HG03521 (cell line): ENCODE data around the gene CSHL1.
"Not testable (repeated sequence)": the region's sequence is repeated elsewhere in the genome, so short reads cannot be mapped to it uniquely, and the experiment has no call there.

Experiments
- ATAC-seq: cut with Tn5 transposase; IDR thresholded peaks from one replicate; pipeline ENCODE4 v1.9.1; 2021; ENCODE audit warnings: mild to moderate bottlenecking, moderate library complexity; ENCODE audit not compliant: unreplicated experiment

CSHL1 gene

DNA sequence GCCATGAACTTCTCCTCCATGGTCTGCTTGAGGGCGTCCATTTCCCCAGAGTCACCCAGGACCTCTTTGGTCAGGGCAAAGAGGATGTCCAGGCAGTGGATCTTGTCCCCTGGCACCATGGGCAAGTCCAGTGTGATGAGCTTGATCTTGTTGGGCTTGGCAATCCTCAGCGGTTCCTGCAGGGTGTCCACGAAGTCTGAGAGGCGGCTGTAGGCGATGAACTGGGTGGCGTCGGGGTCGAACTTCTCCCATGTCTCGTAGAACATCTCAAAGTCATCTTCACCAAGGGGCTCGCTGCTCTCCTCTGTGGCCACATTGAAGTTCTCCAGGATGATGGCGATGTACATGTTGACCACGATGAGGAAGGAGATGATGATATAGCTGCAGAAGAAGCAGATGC, 30.1 kb upstream of the CSHL1 start:
- no peak for ATAC-seq

GRCh38 chr17:63940584-63940983, 29.5 kb upstream of the CSHL1 start:
- no peak for ATAC-seq

- ATAC-seq: no peak
Observed at GRCh38 chr17:63939884-63940283, 28.8 kb upstream of the CSHL1 start.

GRCh38 chr17:63939401-63939800, 28.3 kb upstream of the CSHL1 start:
- no peak for ATAC-seq

- no peak for ATAC-seq
Observed at GRCh38 chr17:63937920-63938319, 26.9 kb upstream of the CSHL1 start.

DNA sequence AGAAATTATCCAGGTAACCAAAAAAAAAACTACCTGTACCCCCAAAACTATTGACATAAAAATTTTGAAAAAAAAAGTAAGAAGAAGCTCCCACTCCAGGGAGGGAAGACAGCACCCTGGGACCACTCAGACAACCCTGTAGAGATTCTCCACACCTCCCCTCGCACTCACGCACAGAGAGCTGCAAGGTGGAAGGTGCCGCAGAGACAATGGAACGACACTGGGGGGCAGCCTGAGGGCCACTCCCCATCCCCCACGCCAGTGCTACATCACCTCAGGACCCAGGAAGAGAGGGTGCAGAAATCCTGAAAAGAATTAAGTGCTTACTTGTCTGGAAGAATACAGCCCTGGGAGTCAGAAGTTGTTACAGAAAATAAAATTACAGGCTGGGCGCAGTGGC, 26.3 kb upstream of the CSHL1 start:
- no peak for ATAC-seq

- ATAC-seq: no peak
Observed at GRCh38 chr17:63934183-63935112, 23.4 kb upstream of the CSHL1 start.

DNA sequence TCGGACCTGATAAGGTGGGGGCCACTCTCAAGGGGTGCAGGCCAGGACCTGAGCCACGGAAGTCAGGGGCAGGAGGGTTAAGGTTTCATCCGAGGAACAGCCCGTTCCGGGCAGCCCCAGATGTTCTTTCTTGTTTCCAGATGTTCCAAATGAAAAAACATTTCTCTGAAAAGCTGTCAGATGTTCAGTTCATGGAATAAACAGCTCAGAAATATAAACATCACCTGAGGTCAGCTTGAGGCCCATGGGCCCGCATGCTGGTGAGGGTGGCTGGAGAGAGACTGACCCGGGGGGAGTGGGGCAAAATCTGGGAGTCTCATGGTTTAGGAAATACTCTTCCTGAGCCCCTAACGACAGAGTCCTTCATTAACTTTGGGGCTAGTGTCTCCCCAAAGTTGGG, 22.5 kb upstream of the CSHL1 start:
- no peak for ATAC-seq

DNA sequence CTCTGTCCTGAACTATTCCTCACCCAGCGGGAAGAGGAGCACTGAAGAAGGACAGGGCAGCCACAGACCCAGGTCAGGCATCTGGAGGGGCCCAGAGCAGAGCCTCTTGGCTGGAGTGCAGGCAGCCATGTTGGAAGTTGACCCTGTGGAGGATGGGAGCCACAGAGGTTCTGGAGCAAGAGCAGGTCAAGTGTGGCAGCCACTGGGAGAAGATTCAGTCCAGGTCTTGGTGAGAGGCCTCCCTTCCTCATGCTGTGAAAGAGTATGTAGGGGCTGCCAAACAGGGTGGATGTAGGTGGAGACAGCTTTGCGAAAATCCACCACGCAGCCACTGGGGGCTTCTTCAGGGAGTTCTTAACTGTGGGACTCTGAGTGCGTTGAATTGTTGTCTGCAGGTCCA, 21.7 kb upstream of the CSHL1 start:
- ATAC-seq: peak; percentile 6

- ATAC-seq: peak; percentile 71
Observed at GRCh38 chr17:63931981-63932561, 21.0 kb upstream of the CSHL1 start, which contains the start of gene CD79B. CD79B (minus strand) TSS chr17:63932331; CDS start chr17:63932261, 70 bp downstream.

- no peak for ATAC-seq
Observed at GRCh38 chr17:63930951-63931575, 20.0 kb upstream of the CSHL1 start.

- no peak for ATAC-seq
Observed at GRCh38 chr17:63929860-63930766, 19.1 kb upstream of the CSHL1 start.

- ATAC-seq: no peak
Observed at GRCh38 chr17:63928966-63929695, 18.1 kb upstream of the CSHL1 start.

DNA sequence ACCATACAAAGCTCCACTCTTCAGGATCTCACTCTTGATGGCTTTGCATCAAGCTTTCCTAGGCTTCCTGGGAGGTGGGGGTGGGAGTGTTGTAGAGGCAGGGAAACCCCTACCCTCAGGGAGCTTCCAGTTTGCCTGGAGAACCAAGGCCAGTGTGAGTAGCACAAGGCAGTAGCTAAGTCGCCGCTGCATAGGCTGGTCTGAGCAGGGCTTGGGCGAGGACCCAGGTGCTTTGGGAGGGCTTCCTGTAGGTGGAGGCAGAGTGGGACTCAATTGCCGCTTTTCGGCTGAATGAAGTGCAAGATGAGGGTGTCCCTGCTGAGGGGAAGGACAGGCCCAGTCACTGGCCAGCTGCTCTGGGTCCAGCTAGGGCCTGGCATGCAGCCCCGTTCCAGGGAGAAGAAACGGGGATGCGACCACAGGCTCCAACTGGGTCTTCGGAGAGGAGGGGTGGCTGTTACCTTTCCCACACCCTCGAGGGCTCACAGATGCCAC, 17.2 kb upstream of the CSHL1 start:
- no peak for ATAC-seq

DNA sequence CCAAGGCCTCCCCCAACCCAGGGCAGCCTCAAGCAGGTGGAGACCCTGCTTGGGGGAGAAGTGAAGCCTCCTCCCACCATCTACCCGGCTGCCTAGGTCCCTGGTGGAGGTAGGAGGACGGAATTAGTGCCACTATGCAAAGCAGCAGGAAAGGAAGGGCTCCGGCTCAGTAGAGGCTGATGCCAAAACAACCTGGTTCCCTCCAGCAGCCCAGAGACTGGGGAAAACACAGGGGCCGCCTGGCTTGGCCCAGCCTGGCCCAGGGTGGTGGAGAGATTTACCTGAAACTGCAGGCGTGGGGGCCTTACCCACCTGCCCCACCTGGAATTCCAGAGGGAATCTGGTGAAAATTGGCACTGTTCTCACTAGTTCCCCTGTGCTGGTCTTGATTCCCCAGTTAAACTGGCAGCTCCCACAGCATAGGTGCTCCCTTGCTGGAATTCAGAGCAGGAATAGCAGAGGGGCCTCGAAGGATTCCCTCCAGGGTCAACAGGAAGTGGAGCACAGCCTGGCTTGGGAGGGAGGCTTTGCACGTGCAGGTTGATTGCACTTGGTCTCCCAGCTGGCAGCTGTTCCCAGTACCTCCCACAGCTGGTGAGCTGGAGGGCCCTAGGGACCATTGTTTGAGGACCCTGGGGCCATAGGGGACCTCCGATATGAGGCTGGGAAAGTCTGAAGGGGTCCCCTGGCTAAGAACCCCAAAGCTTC, 16.6 kb upstream of the CSHL1 start:
- no peak for ATAC-seq

GRCh38 chr17:63926164-63926563, 15.1 kb upstream of the CSHL1 start:
- ATAC-seq: no peak

DNA sequence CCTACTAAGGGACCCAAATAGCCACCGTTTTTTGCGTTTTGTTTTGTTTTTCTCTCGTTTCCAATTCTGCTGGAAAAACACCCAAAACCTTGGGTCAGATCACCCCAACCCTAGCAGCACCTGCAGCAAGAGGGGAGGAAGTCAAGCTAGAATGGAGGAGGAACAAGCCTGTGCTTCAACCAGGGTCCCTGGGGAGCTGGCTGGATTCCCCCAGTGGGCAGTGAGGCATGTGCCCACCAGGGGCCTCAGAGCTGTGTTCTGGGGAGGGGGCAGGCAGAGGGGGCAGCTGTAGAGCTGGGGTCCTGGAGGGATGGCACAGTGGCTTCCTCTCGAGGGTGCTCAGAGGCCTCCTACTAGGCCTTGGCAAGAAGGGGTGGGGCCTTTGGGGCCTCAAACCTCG, 14.6 kb upstream of the CSHL1 start:
- ATAC-seq: no peak

DNA sequence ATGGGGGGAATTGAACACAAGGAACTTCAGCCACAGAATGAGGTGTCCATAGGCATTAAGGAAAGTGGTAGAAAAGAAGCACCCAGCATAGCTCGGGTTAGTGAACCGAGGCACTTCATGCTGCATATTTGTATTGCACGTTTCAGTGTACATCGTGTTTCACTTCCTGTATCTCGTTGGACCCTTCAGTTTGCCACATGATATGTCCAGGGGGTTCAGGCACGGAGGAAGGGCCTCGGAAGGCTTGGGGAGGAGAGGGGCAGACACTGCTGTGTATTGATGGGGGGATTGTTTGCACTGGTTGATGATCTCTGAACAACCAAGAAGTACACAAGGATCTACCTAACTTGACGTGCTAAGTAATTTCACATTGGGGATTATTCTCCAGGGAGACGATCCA, 11.3 kb upstream of the CSHL1 start:
- ATAC-seq: not testable (repeated sequence)

GRCh38 chr17:63920779-63921178, 9.7 kb upstream of the CSHL1 start:
- ATAC-seq: not testable (repeated sequence)
